ENCODE results near the gene PCNX2. TPM values are rescaled to one million over a fixed set of nuclear protein-coding genes. Genes with fewer than 3 reads are reported as not detected.

PCNX2 gene
- total RNA-seq, 1 experiment from 2014 or later: 9.1 TPM

GRCh38 chr1:232984577-232985425, 310.7 kb downstream of the PCNX2 start:
- ChIA-PET POLR2A (ENCODE audit: low non-redundant PET) (no interaction called here), CTCF (no interaction called here)
- intact Hi-C loops (cut with micrococcal nuclease; ENCODE audit: unreplicated experiment): no loop called here
- Histone ChIP-seq H3K36me3 (ENCODE audit: insufficient read depth, low read length, poor library complexity, severe bottlenecking) (no peaks in the 10 kb centered on the region), H3K27ac (ENCODE audit: low read depth, low read length, poor library complexity, severe bottlenecking) (no peak overlapping the region), H3K27me3 (replicated peaks; ENCODE audit: insufficient read depth, low read depth, low read length, poor library complexity) (no peaks in the 10 kb centered on the region), H3K4me1 (ENCODE audit: insufficient read depth, low read length, poor library complexity, severe bottlenecking) (no peaks in the 10 kb centered on the region), H3K9me3 (ENCODE audit: low read depth, low read length, poor library complexity, severe bottlenecking) (no peaks in the 10 kb centered on the region), H3K4me3 (ENCODE audit: low read depth, low read length, poor library complexity, severe bottlenecking) (no peak overlapping the region)
- BruUV-seq (replicated peaks): no TSS peak
- TF ChIP-seq EZH2 (IDR thresholded peaks at IDR 0.05; ENCODE audit: borderline replicate concordance, low read depth, low read length, poor library complexity, severe bottlenecking) (no peak), CTCF (conservative IDR thresholded peaks at IDR 0.05; ENCODE audit: low read depth, low read length) (no peak)
- no peak for DNase-seq (ENCODE audit: low spot score)

- ChIA-PET CTCF (no interaction called here), POLR2A (ENCODE audit: low non-redundant PET) (no interaction called here)
- no TSS peak for BruUV-seq (replicated peaks)
- H3K9me3 ChIP-seq (ENCODE audit: low read depth, low read length, poor library complexity, severe bottlenecking): no peaks in the 10 kb centered on the region
- no peak for TF ChIP-seq CTCF (conservative IDR thresholded peaks at IDR 0.05; ENCODE audit: low read depth, low read length)
- no peak for TF ChIP-seq EZH2 (IDR thresholded peaks at IDR 0.05; ENCODE audit: borderline replicate concordance, low read depth, low read length, poor library complexity, severe bottlenecking)
- no peaks in the 10 kb centered on the region for H3K4me1 ChIP-seq (ENCODE audit: insufficient read depth, low read length, poor library complexity, severe bottlenecking)
- no peaks in the 10 kb centered on the region for H3K36me3 ChIP-seq (ENCODE audit: insufficient read depth, low read length, poor library complexity, severe bottlenecking)
- H3K4me3 ChIP-seq (ENCODE audit: low read depth, low read length, poor library complexity, severe bottlenecking): no peak overlapping the region
- no peaks in the 10 kb centered on the region for H3K27me3 ChIP-seq (replicated peaks; ENCODE audit: insufficient read depth, low read depth, low read length, poor library complexity)
- intact Hi-C loops (cut with micrococcal nuclease; ENCODE audit: unreplicated experiment): no loop called here
- DNase-seq (ENCODE audit: low spot score): no peak
- no peak overlapping the region for H3K27ac ChIP-seq (ENCODE audit: low read depth, low read length, poor library complexity, severe bottlenecking)
Observed at GRCh38 chr1:232983817-232984567, 311.5 kb downstream of the PCNX2 start.

- Histone ChIP-seq H3K9me3 (ENCODE audit: low read depth, low read length, poor library complexity, severe bottlenecking) (no peaks in the 10 kb centered on the region), H3K4me3 (ENCODE audit: low read depth, low read length, poor library complexity, severe bottlenecking) (no peak overlapping the region), H3K27ac (ENCODE audit: low read depth, low read length, poor library complexity, severe bottlenecking) (no peak overlapping the region), H3K27me3 (replicated peaks; ENCODE audit: insufficient read depth, low read depth, low read length, poor library complexity) (no peaks in the 10 kb centered on the region), H3K36me3 (ENCODE audit: insufficient read depth, low read length, poor library complexity, severe bottlenecking) (no peaks in the 10 kb centered on the region), H3K4me1 (ENCODE audit: insufficient read depth, low read length, poor library complexity, severe bottlenecking) (peaks cover 2% of the 10 kb centered on the region)
- TF ChIP-seq CTCF (conservative IDR thresholded peaks at IDR 0.05; ENCODE audit: low read depth, low read length): no peak
- no peak for TF ChIP-seq EZH2 (IDR thresholded peaks at IDR 0.05; ENCODE audit: borderline replicate concordance, low read depth, low read length, poor library complexity, severe bottlenecking)
- DNase-seq (ENCODE audit: low spot score): no peak
- no TSS peak for BruUV-seq (replicated peaks)
- CTCF ChIA-PET: no interaction called here
- intact Hi-C loops (cut with micrococcal nuclease; ENCODE audit: unreplicated experiment): no loop called here
- POLR2A ChIA-PET (ENCODE audit: low non-redundant PET): no interaction called here
Observed at GRCh38 chr1:232983375-232983774, 312.1 kb downstream of the PCNX2 start.
